Kidney (tissue), 22 donors: ENCODE measurements around the gene PDE8A. TPM values are rescaled to one million over a fixed set of nuclear protein-coding genes. Genes with fewer than 3 reads are reported as not detected.

ENCODE experiments used
- DNase-seq, 5 donors: peaks; one replicate each; pipeline ENCODE4 v3.0.0-alpha.2; 2013 to 2020
- FAIRE-seq: peaks from 2 replicates; lab custom pipeline; 2012; peaks lifted over from hg19 to GRCh38; lab: Jason Lieb, UNC
- H3K27ac ChIP-seq, 2 donors: one replicate each; pipeline ENCODE4 v1.7.0; 2013; ENCODE audit warnings: low read depth in 2 of 2, low read length in 2 of 2, inconsistent platforms in 1 of 2
- H3K27me3 ChIP-seq: one replicate; pipeline ENCODE4 v1.7.1; 2013; ENCODE audit warnings: low read length, inconsistent platforms; ENCODE audit not compliant: control insufficient read depth, insufficient read depth
- H3K36me3 ChIP-seq, 3 donors: one replicate each; pipeline versions ENCODE4 v1.7.0 to v1.7.1; 2013; ENCODE audit warnings: low read length in 3 of 3, control low read depth in 1 of 3, inconsistent platforms in 1 of 3; ENCODE audit not compliant: insufficient read depth in 3 of 3, control insufficient read depth in 2 of 3
- H3K4me1 ChIP-seq, 3 donors: one replicate each; pipeline versions ENCODE4 v1.7.0 to v1.7.1; 2013; ENCODE audit warnings: low read length in 3 of 3, inconsistent platforms in 1 of 3, low read depth in 1 of 3; ENCODE audit not compliant: control insufficient read depth in 2 of 3, insufficient read depth in 2 of 3
- H3K4me3 ChIP-seq, 3 donors: one replicate each; pipeline versions ENCODE4 v1.7.0 to v1.8.1; 2013; ENCODE audit warnings: low read length in 3 of 3, control low read depth in 1 of 3, inconsistent platforms in 1 of 3
- H3K9ac ChIP-seq, 3 donors: one replicate each; pipeline versions ENCODE4 v1.7.0 to v1.7.1; 2013; ENCODE audit warnings: low read length in 3 of 3, control low read depth in 1 of 3, inconsistent platforms in 1 of 3
- H3K9me3 ChIP-seq, 3 donors: one replicate each; pipeline versions ENCODE4 v1.7.0 to v1.7.1; 2013; ENCODE audit warnings: low read length in 3 of 3, control low read depth in 1 of 3, inconsistent platforms in 1 of 3; ENCODE audit not compliant: control insufficient read depth in 2 of 3, insufficient read depth in 1 of 3
- CTCF ChIP-seq: IDR thresholded peaks from 3 replicates; pipeline ENCODE4 v1.5.1; 2012; ENCODE audit warnings: mild to moderate bottlenecking, moderate library complexity, borderline replicate concordance; ENCODE audit not compliant: insufficient read depth; ENCODE audit errors: extremely low read depth
- intact Hi-C: fragments of 100-400 bp; cut with DNase I; formaldehyde crosslinking; loops from one replicate; pipeline ENCODE4 v1.11.1; 2022
- long read RNA-seq, 10 donors: library from polyadenylated mRNA in 1 of 10; unstranded in 1 of 10; transcript quantifications; one replicate each; pipeline ENCODE4 v2.0.0 and lab custom pipeline, GENCODE V29; 2021 to 2026
- polyA plus RNA-seq: library from polyadenylated mRNA; stranded (reverse); fragments of 350-450 nt; fragmentation: Illumina TruSeq; extraction: RNeasy Lipid Tissue Mini Kit (QIAGEN cat#74804); gene quantifications from one replicate; pipeline ENCODE4 v1.2.3, GENCODE V29; 2014; ENCODE audit warnings: low read depth, low replicate concordance; ENCODE audit not compliant: insufficient read depth
- total RNA-seq: library from RNA; stranded (reverse); fragmentation: NEBNext Ultra II Directional; extraction: Animal tissue kit (Norgen Biotek cat#: 25700); gene quantifications from one replicate; pipeline ENCODE4 v1.2.1, GENCODE V29; 2021
- donor health status: control.
- donor health status: control.
- donor health status: control.
- donor health status: control.
- donor health status: control.
- donor health status: DM: yes; HTN: yes; CAD: no.
- donor health status: Normal renal cell carcinoma (clear cell type).

Gene PDE8A
- total RNA-seq: 37.5 TPM
- 20.3 TPM for polyA plus RNA-seq
- long read RNA-seq, donor 1, partial matches to known transcripts: 0 of 3 reads
- long read RNA-seq, donor 1, other reads (novel, unspliced or antisense): 0 of 3 reads
- long read RNA-seq, donor 2, partial matches to known transcripts: 0 of 7 reads
- long read RNA-seq, donor 2, other reads (novel, unspliced or antisense): 0 of 7 reads
- long read RNA-seq, donor 3, partial matches to known transcripts: 0 of 5 reads
- long read RNA-seq, donor 3, other reads (novel, unspliced or antisense): 0 of 5 reads
- long read RNA-seq, donor 4, partial matches to known transcripts: 0 of 1 reads
- long read RNA-seq, donor 4, other reads (novel, unspliced or antisense): 0 of 1 reads
- long read RNA-seq, donor 5: 0 reads
- long read RNA-seq, donor 6: 0 reads
- long read RNA-seq, donor 7, transcript PDE8A-203 (22 exons, 3,912 nt): major isoform, 16 of 28 reads
- long read RNA-seq, donor 7, partial matches to known transcripts: 3 of 28 reads
- long read RNA-seq, donor 7, other reads (novel, unspliced or antisense): 8 of 28 reads
- long read RNA-seq, donor 8, partial matches to known transcripts: 11 of 13 reads
- long read RNA-seq, donor 8, other reads (novel, unspliced or antisense): 0 of 13 reads
- long read RNA-seq, donor 9, partial matches to known transcripts: 0 of 1 reads
- long read RNA-seq, donor 9, other reads (novel, unspliced or antisense): 0 of 1 reads
- long read RNA-seq, donor 10, partial matches to known transcripts: 15 of 15 reads
- long read RNA-seq, donor 10, other reads (novel, unspliced or antisense): 0 of 15 reads

GRCh38 chr15:84981711-84982300 is at the start of gene PDE8A:
Gene PDE8A, plus strand, starts transcription at chr15:84981856. Its CDS starts 307 bp downstream, at chr15:84982163.
- TF ChIP-seq CTCF: no peak
- H3K27me3 ChIP-seq: no peaks in the 10 kb centered on the region
- peaks cover 0 to 10% (median 9%) of the 10 kb centered on the region in 3 donors for H3K4me1 ChIP-seq
- H3K27ac ChIP-seq: peak within 1 kb of the TSS; percentile 92 to 95
- intact Hi-C loops: no loop called here
- no peaks in the 10 kb centered on the region for H3K36me3 ChIP-seq
- FAIRE-seq: no peak
- DNase-seq: peak; percentile 36 to 78 (median 62)
- peak within 1 kb of the TSS; percentile 63 to 85 (median 79) for H3K4me3 ChIP-seq
- peak within 1 kb of the TSS; percentile 41 to 80 (median 63) for H3K9ac ChIP-seq
- no peaks in the 10 kb centered on the region for H3K9me3 ChIP-seq

- Histone ChIP-seq H3K9ac (no peak overlapping the region), H3K27ac (no peak overlapping the region), H3K4me3 (no peak overlapping the region), H3K36me3 (peaks cover 0 to 3% (median 0%) of the 10 kb centered on the region in 3 donors), H3K9me3 (no peaks in the 10 kb centered on the region), H3K27me3 (no peaks in the 10 kb centered on the region), H3K4me1 (no peaks in the 10 kb centered on the region)
- intact Hi-C loops: no loop called here
- no peak for TF ChIP-seq CTCF
- DNase-seq (no peak), FAIRE-seq (no peak)
Measured at GRCh38 chr15:84934942-84935729, 46.5 kb upstream of the PDE8A start.

GRCh38 chr15:84937144-84937543 is 44.5 kb upstream of the PDE8A start:
- Histone ChIP-seq H3K4me1 (no peaks in the 10 kb centered on the region), H3K9me3 (no peaks in the 10 kb centered on the region), H3K27me3 (no peaks in the 10 kb centered on the region), H3K27ac (no peak overlapping the region), H3K9ac (no peak overlapping the region), H3K36me3 (peaks cover 0 to 3% (median 0%) of the 10 kb centered on the region in 3 donors), H3K4me3 (no peak overlapping the region)
- FAIRE-seq: no peak
- TF ChIP-seq CTCF: no peak
- peak in 1 of 5 donors; percentile 40 for DNase-seq
- intact Hi-C loops: no loop called here
